SU-DHL-6 (cell line): ENCODE results near the gene FGF10.

Experiments
- H2AFZ ChIP-seq: fragments of 200-600 bp; sonication (generic); 2 replicates; pipeline ENCODE4 v1.6.1; 2014; ENCODE audit warnings: low read depth, mild to moderate bottlenecking, moderate library complexity, mixed read lengths, antibody characterized with exemption, low read length; ENCODE audit not compliant: severe bottlenecking
- H3F3A ChIP-seq: fragments of 200-600 bp; shearing (Covaris generic); 2 replicates; pipeline ENCODE4 v1.6.0; 2016; ENCODE audit warnings: antibody characterized with exemption, mild to moderate bottlenecking; ENCODE audit not compliant: insufficient read depth
- H3K27ac ChIP-seq: fragments of 200-600 bp; sonication (generic); 2 replicates; pipeline ENCODE4 v1.5.1; 2016; ENCODE audit warnings: low read depth, mild to moderate bottlenecking, low read length, moderate library complexity, mixed read lengths
- H3K27me3 ChIP-seq: fragments of 200-600 bp; sonication (generic), shearing (Covaris generic); 2 replicates; pipeline ENCODE4 v1.6.0; 2014; ENCODE audit warnings: mild to moderate bottlenecking, low read length
- H3K36me3 ChIP-seq: fragments of 200-600 bp; sonication (generic); 2 replicates; pipeline ENCODE4 v1.6.1; 2014; ENCODE audit warnings: mild to moderate bottlenecking, low read length, mixed read lengths
- H3K4me2 ChIP-seq: fragments of 300-600, 200-600 bp; shearing (Covaris generic), sonication (generic); 2 replicates; pipeline ENCODE4 v1.6.0; 2014; ENCODE audit warnings: low read length, low read depth, mild to moderate bottlenecking; ENCODE audit not compliant: poor library complexity, severe bottlenecking
- H3K4me3 ChIP-seq: fragments of 200-600 bp; sonication (generic); 2 replicates; pipeline ENCODE4 v1.5.1; 2014; ENCODE audit warnings: antibody characterized with exemption, low read length, mild to moderate bottlenecking, mixed read lengths; ENCODE audit not compliant: insufficient read depth, poor library complexity, severe bottlenecking
- H3K79me2 ChIP-seq: fragments of 200-600 bp; sonication (generic); 2 replicates; pipeline ENCODE4 v1.6.1; 2014; ENCODE audit warnings: mild to moderate bottlenecking, low read length, moderate library complexity; ENCODE audit not compliant: insufficient read depth
- H3K9ac ChIP-seq: fragments of 200-600 bp; sonication (generic); 2 replicates; pipeline ENCODE4 v1.7.0; 2014; ENCODE audit warnings: mild to moderate bottlenecking, low read length
- H3K9me2 ChIP-seq: fragments of 200-600 bp; sonication (generic); replicated peaks from 2 replicates; pipeline ENCODE4 v1.6.1; 2014; ENCODE audit warnings: low read length; ENCODE audit not compliant: insufficient read depth
- H3K9me3 ChIP-seq: fragments of 200-600 bp; sonication (generic); 2 replicates; pipeline ENCODE4 v1.6.1; 2014; ENCODE audit warnings: low read length, mixed read lengths; ENCODE audit not compliant: insufficient read depth
- H4K20me1 ChIP-seq: fragments of 200-600 bp; sonication (generic); 2 replicates; pipeline ENCODE4 v1.6.1; 2014; ENCODE audit warnings: low read depth, mild to moderate bottlenecking, antibody characterized with exemption, low read length, moderate library complexity, mixed read lengths
- CTCF ChIP-seq: fragments of 200-600 bp; sonication (generic); IDR thresholded peaks from one replicate; pipeline ENCODE4 v1.5.1; 2017; ENCODE audit warnings: antibody characterized with exemption, mild to moderate bottlenecking, low read length, moderate library complexity; ENCODE audit not compliant: insufficient read depth, poor library complexity, severe bottlenecking
- EZH2phosphoT487 ChIP-seq: fragments of 200-600 bp; sonication (generic), shearing (Covaris generic); conservative IDR thresholded peaks from 2 replicates; pipeline ENCODE4 v1.6.1; 2018; ENCODE audit warnings: mild to moderate bottlenecking, antibody characterized with exemption, low read length, moderate library complexity, mixed read lengths

FGF10 gene

GRCh38 chr5:44312374-44312773 is 76.8 kb downstream of the FGF10 start:
- Histone ChIP-seq H3K9me3 (no peaks in the 10 kb centered on the region), H3K9me2 (no peaks in the 10 kb centered on the region), H4K20me1 (no peaks in the 10 kb centered on the region), H2AFZ (no peak overlapping the region), H3K36me3 (no peaks in the 10 kb centered on the region), H3F3A (no peaks in the 10 kb centered on the region), H3K4me2 (no peak overlapping the region), H3K9ac (no peak overlapping the region), H3K27me3 (no peaks in the 10 kb centered on the region), H3K27ac (no peak overlapping the region), H3K4me3 (no peak overlapping the region), H3K79me2 (no peaks in the 10 kb centered on the region)
- TF ChIP-seq EZH2phosphoT487 (no peak), CTCF (no peak)

DNA sequence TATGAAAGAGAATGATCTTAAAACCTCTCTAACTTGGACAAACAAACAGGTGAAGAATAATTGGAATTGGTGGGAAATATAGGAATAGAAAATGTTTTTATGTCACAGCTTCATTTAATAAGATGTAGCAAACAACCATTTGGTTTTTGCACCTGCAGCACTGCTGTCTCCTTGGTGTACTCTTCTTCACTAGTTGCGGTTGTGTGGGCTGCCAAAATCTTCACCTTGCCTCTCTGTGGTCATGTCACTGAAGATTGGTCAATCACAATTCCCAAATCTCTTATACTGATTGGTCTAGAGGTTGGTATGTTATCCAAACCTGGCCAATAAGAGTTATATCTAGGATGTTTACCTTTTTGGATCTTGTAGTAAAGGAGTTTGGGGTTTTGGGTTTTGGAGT is 88.7 kb downstream of the FGF10 start:
- Histone ChIP-seq H3K27me3 (no peaks in the 10 kb centered on the region), H3K4me3 (no peak overlapping the region), H3K36me3 (no peaks in the 10 kb centered on the region), H3K4me2 (no peak overlapping the region), H3K9ac (no peak overlapping the region), H3K9me3 (no peaks in the 10 kb centered on the region), H3K27ac (no peak overlapping the region), H2AFZ (no peak overlapping the region), H3F3A (no peaks in the 10 kb centered on the region), H3K9me2 (no peaks in the 10 kb centered on the region), H3K79me2 (no peaks in the 10 kb centered on the region), H4K20me1 (no peaks in the 10 kb centered on the region)
- TF ChIP-seq EZH2phosphoT487: no peak
- no peak for TF ChIP-seq CTCF

- no peaks in the 10 kb centered on the region for H3F3A ChIP-seq
- H3K9me2 ChIP-seq: no peaks in the 10 kb centered on the region
- H3K36me3 ChIP-seq: no peaks in the 10 kb centered on the region
- no peaks in the 10 kb centered on the region for H3K9me3 ChIP-seq
- no peak overlapping the region for H3K9ac ChIP-seq
- no peak overlapping the region for H3K4me2 ChIP-seq
- no peaks in the 10 kb centered on the region for H3K27me3 ChIP-seq
- H4K20me1 ChIP-seq: no peaks in the 10 kb centered on the region
- no peak overlapping the region for H2AFZ ChIP-seq
- H3K27ac ChIP-seq: no peak overlapping the region
- no peaks in the 10 kb centered on the region for H3K79me2 ChIP-seq
- H3K4me3 ChIP-seq: no peak overlapping the region
- no peak for TF ChIP-seq EZH2phosphoT487
- TF ChIP-seq CTCF: no peak
These were observed 89.8 kb downstream of the FGF10 start for GRCh38 chr5:44299394-44299793.

- TF ChIP-seq EZH2phosphoT487: no peak
- TF ChIP-seq CTCF: no peak
- Histone ChIP-seq H3K27ac (no peak overlapping the region), H3F3A (no peaks in the 10 kb centered on the region), H3K36me3 (no peaks in the 10 kb centered on the region), H3K79me2 (no peaks in the 10 kb centered on the region), H3K9me3 (no peaks in the 10 kb centered on the region), H3K9me2 (no peaks in the 10 kb centered on the region), H4K20me1 (no peaks in the 10 kb centered on the region), H3K4me3 (no peak overlapping the region), H3K27me3 (no peaks in the 10 kb centered on the region), H3K4me2 (no peak overlapping the region), H2AFZ (no peak overlapping the region), H3K9ac (no peak overlapping the region)
These were observed 94.7 kb downstream of the FGF10 start for GRCh38 chr5:44294516-44294915.
